Measurements from ENCODE around the gene KCNG2.
"Not testable (repeated sequence)": the region's sequence is repeated elsewhere in the genome, so short reads cannot be mapped to it uniquely, and the experiment has no call there.

DNA sequence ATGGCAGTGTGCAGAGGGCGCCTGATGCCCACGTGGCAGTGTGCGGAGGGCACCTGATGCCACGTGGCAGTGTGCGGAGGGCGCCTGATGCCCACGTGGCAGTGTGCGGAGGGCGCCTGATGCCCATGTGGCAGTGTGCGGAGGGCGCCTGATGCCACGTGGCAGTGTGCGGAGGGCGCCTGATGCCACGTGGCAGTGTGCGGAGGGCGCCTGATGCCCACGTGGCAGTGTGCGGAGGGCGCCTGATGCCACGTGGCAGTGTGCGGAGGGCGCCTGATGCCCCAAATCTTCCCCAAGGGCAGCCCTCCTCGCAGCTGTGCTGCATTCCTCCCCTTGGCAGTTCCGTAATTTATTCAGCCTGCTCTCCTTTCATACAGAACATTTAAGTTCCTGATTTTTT lies 80.5 kb downstream of the KCNG2 start:
- TF ChIP-seq, protein P1, sequence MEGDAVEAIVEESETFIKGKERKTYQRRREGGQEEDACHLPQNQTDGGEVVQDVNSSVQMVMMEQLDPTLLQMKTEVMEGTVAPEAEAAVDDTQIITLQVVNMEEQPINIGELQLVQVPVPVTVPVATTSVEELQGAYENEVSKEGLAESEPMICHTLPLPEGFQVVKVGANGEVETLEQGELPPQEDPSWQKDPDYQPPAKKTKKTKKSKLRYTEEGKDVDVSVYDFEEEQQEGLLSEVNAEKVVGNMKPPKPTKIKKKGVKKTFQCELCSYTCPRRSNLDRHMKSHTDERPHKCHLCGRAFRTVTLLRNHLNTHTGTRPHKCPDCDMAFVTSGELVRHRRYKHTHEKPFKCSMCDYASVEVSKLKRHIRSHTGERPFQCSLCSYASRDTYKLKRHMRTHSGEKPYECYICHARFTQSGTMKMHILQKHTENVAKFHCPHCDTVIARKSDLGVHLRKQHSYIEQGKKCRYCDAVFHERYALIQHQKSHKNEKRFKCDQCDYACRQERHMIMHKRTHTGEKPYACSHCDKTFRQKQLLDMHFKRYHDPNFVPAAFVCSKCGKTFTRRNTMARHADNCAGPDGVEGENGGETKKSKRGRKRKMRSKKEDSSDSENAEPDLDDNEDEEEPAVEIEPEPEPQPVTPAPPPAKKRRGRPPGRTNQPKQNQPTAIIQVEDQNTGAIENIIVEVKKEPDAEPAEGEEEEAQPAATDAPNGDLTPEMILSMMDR (IDR thresholded peaks at IDR 0.05 in 2 of 3, conservative IDR thresholded peaks at IDR 0.05 in 1 of 3; ENCODE audit: insufficient read depth in 2 of 3, low read depth in 1 of 3, low read length in 3 of 3), result not testable (repeated sequence)
- TF ChIP-seq CCAR2 (IDR thresholded peaks at IDR 0.05; ENCODE audit: low read depth, low read length); SOX6 (IDR thresholded peaks at IDR 0.05); HMG20A (CRISPR knock-in tag; conservative IDR thresholded peaks at IDR 0.05); MAZ (CRISPR knock-in tag; conservative IDR thresholded peaks at IDR 0.05 in 1 of 2, IDR thresholded peaks at IDR 0.05 in 1 of 2); ETS2 (tag; IDR thresholded peaks at IDR 0.05; ENCODE audit: borderline replicate concordance, poor library complexity, severe bottlenecking); SP1 (CRISPR knock-in tag; IDR thresholded peaks at IDR 0.05); MYBL2 (IDR thresholded peaks at IDR 0.05; ENCODE audit: low read depth); MYBL2 (CRISPR knock-in tag; IDR thresholded peaks at IDR 0.05; ENCODE audit: borderline replicate concordance); ETV6 (IDR thresholded peaks at IDR 0.05; ENCODE audit: borderline replicate concordance in 1 of 2, low read depth in 2 of 2, low read length in 1 of 2); ETV6 (CRISPR knock-in tag; IDR thresholded peaks at IDR 0.05; ENCODE audit: borderline replicate concordance); POLR2A (conservative IDR thresholded peaks at IDR 0.05); ATF3 (IDR thresholded peaks at IDR 0.05); ATF3 (CRISPR knock-in tag; conservative IDR thresholded peaks at IDR 0.05): not testable (repeated sequence)
- TF ChIP-seq, protein P2, sequence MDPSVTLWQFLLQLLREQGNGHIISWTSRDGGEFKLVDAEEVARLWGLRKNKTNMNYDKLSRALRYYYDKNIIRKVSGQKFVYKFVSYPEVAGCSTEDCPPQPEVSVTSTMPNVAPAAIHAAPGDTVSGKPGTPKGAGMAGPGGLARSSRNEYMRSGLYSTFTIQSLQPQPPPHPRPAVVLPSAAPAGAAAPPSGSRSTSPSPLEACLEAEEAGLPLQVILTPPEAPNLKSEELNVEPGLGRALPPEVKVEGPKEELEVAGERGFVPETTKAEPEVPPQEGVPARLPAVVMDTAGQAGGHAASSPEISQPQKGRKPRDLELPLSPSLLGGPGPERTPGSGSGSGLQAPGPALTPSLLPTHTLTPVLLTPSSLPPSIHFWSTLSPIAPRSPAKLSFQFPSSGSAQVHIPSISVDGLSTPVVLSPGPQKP (CRISPR knock-in tag; IDR thresholded peaks at IDR 0.05), result not testable (repeated sequence)

Measured in K562 (cell line).